HepG2 (cell line): Measurements from ENCODE around the gene TRIM25. TPM values are rescaled to one million over a fixed set of nuclear protein-coding genes. Genes with fewer than 3 reads are reported as not detected.

Experiments used
- ARHGAP35 ChIP-seq: sonication (generic); formaldehyde crosslinking; IDR thresholded peaks from 2 replicates; pipeline ENCODE4 v1.9.0; 2022; ENCODE audit warnings: mild to moderate bottlenecking, inconsistent platforms, moderate library complexity, missing genetic modification reagents, borderline replicate concordance
- ARNTL ChIP-seq: sonication (generic); formaldehyde crosslinking; IDR thresholded peaks from 2 replicates; pipeline ENCODE4 v1.4.0; 2020; ENCODE audit warnings: mild to moderate bottlenecking, missing genetic modification reagents
- CCDC6 ChIP-seq: sonication (generic); formaldehyde crosslinking; IDR thresholded peaks from 2 replicates; pipeline ENCODE4 v1.8.1; 2022; ENCODE audit warnings: mild to moderate bottlenecking, missing genetic modification reagents, moderate library complexity
- GABPB1 ChIP-seq: IDR thresholded peaks from 2 replicates; pipeline ENCODE4 v1.6.1; 2016; ENCODE audit warnings: mild to moderate bottlenecking, missing genetic modification reagents, moderate library complexity, missing compliant biosample characterization
- ISX ChIP-seq: sonication (generic); formaldehyde crosslinking; conservative IDR thresholded peaks from 2 replicates; pipeline ENCODE4 v1.5.0; 2020; ENCODE audit warnings: missing genetic modification reagents
- NR3C1 ChIP-seq: sonication (generic); formaldehyde crosslinking; IDR thresholded peaks from 2 replicates; pipeline ENCODE4 v1.4.0; 2020; ENCODE audit warnings: missing genetic modification reagents
- SIN3B ChIP-seq: fragments of 150-350 bp; IDR thresholded peaks from 2 replicates; pipeline ENCODE4 v1.6.1; 2014; ENCODE audit warnings: low read length
- SIX1 ChIP-seq: sonication (generic); formaldehyde crosslinking; IDR thresholded peaks from 2 replicates; pipeline ENCODE4 v1.4.0; 2020; ENCODE audit warnings: missing genetic modification reagents, borderline replicate concordance
- SOX6 ChIP-seq, 2 experiments: fragments of 450-650 bp in 1 of 2; sonication (generic) in 1 of 2; formaldehyde crosslinking in 1 of 2; IDR thresholded peaks; 2 replicates each; pipeline versions ENCODE4 v1.4.0 to v1.6.1; 2017 to 2020; ENCODE audit warnings: antibody characterized with exemption in 1 of 2, mild to moderate bottlenecking in 1 of 2, missing genetic modification reagents in 1 of 2
- TMF1 ChIP-seq: sonication (generic); formaldehyde crosslinking; IDR thresholded peaks from 2 replicates; pipeline ENCODE4 v1.8.1; 2022; ENCODE audit warnings: low read depth, missing genetic modification reagents
- ZC3H4 ChIP-seq: sonication (generic); formaldehyde crosslinking; IDR thresholded peaks from 2 replicates; pipeline ENCODE4 v1.4.0; 2020; ENCODE audit warnings: missing genetic modification reagents, borderline replicate concordance
- ZFX ChIP-seq: sonication (generic); formaldehyde crosslinking; IDR thresholded peaks from 2 replicates; pipeline ENCODE4 v1.4.0; 2020; ENCODE audit warnings: mild to moderate bottlenecking, low read depth, missing genetic modification reagents, moderate library complexity
- ZMAT3 ChIP-seq: sonication (generic); formaldehyde crosslinking; conservative IDR thresholded peaks from 2 replicates; pipeline ENCODE4 v1.7.0; 2021; ENCODE audit warnings: missing genetic modification reagents
- ZNF317 ChIP-seq: sonication (generic); formaldehyde crosslinking; IDR thresholded peaks from 2 replicates; pipeline ENCODE4 v1.5.0; 2020; ENCODE audit warnings: mild to moderate bottlenecking, missing genetic modification reagents
- ZNF335 ChIP-seq: sonication (generic); formaldehyde crosslinking; IDR thresholded peaks from 2 replicates; pipeline ENCODE4 v1.4.0; 2020; ENCODE audit warnings: missing genetic modification reagents
- ZNF460 ChIP-seq: sonication (generic); formaldehyde crosslinking; IDR thresholded peaks from 2 replicates; pipeline ENCODE4 v1.5.1; 2020; ENCODE audit warnings: missing genetic modification reagents, mild to moderate bottlenecking, borderline replicate concordance
- ZNF563 ChIP-seq: sonication (generic); formaldehyde crosslinking; IDR thresholded peaks from 2 replicates; pipeline ENCODE4 v1.8.0; 2022; ENCODE audit warnings: mild to moderate bottlenecking, moderate library complexity, missing genetic modification reagents
- ZNF629 ChIP-seq: sonication (generic); formaldehyde crosslinking; conservative IDR thresholded peaks from 2 replicates; pipeline ENCODE4 v1.5.0; 2020; ENCODE audit warnings: missing genetic modification reagents
- ZNF737 ChIP-seq: sonication (generic); formaldehyde crosslinking; IDR thresholded peaks from 2 replicates; pipeline ENCODE4 v1.5.0; 2020; ENCODE audit warnings: missing genetic modification reagents, mild to moderate bottlenecking, borderline replicate concordance
- ZNF747 ChIP-seq: sonication (generic); formaldehyde crosslinking; IDR thresholded peaks from 2 replicates; pipeline ENCODE4 v1.8.1; 2023; ENCODE audit warnings: missing genetic modification reagents, mild to moderate bottlenecking, borderline replicate concordance
- polyA plus RNA-seq, 8 experiments: library from polyadenylated mRNA; depleted of rRNA in 3 of 8; stranded (reverse) in 7 of 8; unstranded in 1 of 8; fragments of >200 nt; fragmentation: Illumina TruSeq in 4 of 8; extraction: Trizol in 4 of 8; gene quantifications; 2 replicates each; pipeline versions ENCODE4 v1.2.1 to v1.2.3, GENCODE V29; 2011 to 2016; ENCODE audit warnings: low read depth in 4 of 8, missing spikeins in 1 of 8, mixed read lengths in 1 of 8; ENCODE audit not compliant: insufficient read depth in 1 of 8
- total RNA-seq, 5 experiments: library from RNA; depleted of rRNA; stranded (reverse); fragments of >200 nt; fragmentation: Illumina TruSeq; extraction: Trizol; gene quantifications; 2 replicates each; pipeline ENCODE4 v1.2.3, GENCODE V29; 2016; ENCODE audit warnings: low read depth in 1 of 5
- TF ChIP-seq, protein P1 (sequence below): sonication (generic); formaldehyde crosslinking; IDR thresholded peaks from 2 replicates; pipeline ENCODE4 v1.4.0; 2020; ENCODE audit warnings: mild to moderate bottlenecking, missing genetic modification reagents
- TF ChIP-seq, protein P2 (sequence below): IDR thresholded peaks from 2 replicates; pipeline ENCODE4 v1.6.1; 2016; ENCODE audit warnings: missing compliant biosample characterization, missing genetic modification reagents, borderline replicate concordance
- TF ChIP-seq, protein P3 (sequence below): sonication (generic); formaldehyde crosslinking; IDR thresholded peaks from 2 replicates; pipeline ENCODE4 v1.4.0; 2020; ENCODE audit warnings: missing genetic modification reagents, borderline replicate concordance
- TF ChIP-seq, protein P4 (sequence below): sonication (generic); formaldehyde crosslinking; conservative IDR thresholded peaks from 2 replicates; pipeline ENCODE4 v1.8.1; 2023; ENCODE audit warnings: missing genetic modification reagents

Gene TRIM25
- total and polyA plus RNA-seq, 2 of the 13 experiments (the other 11 are each of a cell fraction or from before 2014, with no cell fraction given) = 30.8 to 42.2 TPM

DNA sequence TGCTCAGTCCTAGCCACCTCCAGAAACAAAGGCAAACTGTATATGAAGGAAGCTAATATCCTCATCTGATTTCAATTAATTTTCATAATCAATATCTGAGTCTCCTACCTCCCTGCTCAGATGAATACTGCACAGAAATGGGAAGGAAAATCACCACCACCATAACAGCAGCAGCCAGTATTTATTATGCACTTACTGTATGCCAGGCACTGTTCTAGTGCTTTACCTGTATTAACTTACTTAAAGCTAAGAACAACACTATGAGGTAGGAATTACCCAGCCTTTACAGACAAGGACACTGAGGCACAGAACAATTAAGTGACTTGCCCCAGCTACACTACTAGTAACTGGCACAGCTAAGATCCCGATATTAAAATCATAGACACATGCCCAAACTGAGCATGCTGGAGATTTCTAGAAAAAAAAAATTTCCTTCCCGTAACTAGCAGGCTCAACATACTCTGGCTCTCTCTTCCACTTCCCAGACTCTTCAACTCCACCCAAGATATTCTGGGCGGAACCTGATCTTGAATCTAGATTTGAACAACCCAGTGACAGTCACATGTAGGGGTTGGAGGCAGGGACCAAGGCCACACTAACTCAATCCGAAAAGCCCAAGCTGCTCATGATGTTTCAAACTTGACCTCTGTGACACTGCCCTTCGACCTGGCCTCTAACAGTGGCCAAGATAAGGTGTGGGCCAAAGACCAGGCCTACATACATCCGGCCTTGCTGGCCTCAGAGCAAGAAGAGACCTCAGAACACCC lies 3.9 kb downstream of the TRIM25 start (continued):
- TF ChIP-seq, protein P1, sequence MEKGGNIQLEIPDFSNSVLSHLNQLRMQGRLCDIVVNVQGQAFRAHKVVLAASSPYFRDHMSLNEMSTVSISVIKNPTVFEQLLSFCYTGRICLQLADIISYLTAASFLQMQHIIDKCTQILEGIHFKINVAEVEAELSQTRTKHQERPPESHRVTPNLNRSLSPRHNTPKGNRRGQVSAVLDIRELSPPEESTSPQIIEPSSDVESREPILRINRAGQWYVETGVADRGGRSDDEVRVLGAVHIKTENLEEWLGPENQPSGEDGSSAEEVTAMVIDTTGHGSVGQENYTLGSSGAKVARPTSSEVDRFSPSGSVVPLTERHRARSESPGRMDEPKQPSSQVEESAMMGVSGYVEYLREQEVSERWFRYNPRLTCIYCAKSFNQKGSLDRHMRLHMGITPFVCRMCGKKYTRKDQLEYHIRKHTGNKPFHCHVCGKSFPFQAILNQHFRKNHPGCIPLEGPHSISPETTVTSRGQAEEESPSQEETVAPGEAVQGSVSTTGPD (CRISPR knock-in tag) = no peak
- TF ChIP-seq SOX6 (IDR thresholded peaks at IDR 0.05) (no peak), SOX6 (CRISPR knock-in tag; IDR thresholded peaks at IDR 0.05) (peak; percentile 72), ZNF747 (no peak), ZNF737 (CRISPR knock-in tag) (no peak), CCDC6 (no peak), NR3C1 (CRISPR knock-in tag) (no peak), ZNF460 (CRISPR knock-in tag) (no peak), TMF1 (no peak), SIX1 (CRISPR knock-in tag) (no peak), ZNF629 (no peak), ZNF317 (CRISPR knock-in tag) (0 out of 2 replicates have a peak, but pooled peaks have one; percentile 28), ARHGAP35 (no peak), ZMAT3 (CRISPR knock-in tag) (0 out of 2 replicates have a peak, but pooled peaks have one; percentile 67), ARNTL (CRISPR knock-in tag) (0 out of 2 replicates have a peak, but pooled peaks have one; percentile 40), ISX (CRISPR knock-in tag) (no peak), ZC3H4 (no peak), ZFX (peak; percentile 84), GABPB1 (CRISPR knock-in tag) (no peak), SIN3B (no peak), ZNF335 (CRISPR knock-in tag) (no peak), ZNF563 (CRISPR knock-in tag) (no peak)
- TF ChIP-seq, protein P2, sequence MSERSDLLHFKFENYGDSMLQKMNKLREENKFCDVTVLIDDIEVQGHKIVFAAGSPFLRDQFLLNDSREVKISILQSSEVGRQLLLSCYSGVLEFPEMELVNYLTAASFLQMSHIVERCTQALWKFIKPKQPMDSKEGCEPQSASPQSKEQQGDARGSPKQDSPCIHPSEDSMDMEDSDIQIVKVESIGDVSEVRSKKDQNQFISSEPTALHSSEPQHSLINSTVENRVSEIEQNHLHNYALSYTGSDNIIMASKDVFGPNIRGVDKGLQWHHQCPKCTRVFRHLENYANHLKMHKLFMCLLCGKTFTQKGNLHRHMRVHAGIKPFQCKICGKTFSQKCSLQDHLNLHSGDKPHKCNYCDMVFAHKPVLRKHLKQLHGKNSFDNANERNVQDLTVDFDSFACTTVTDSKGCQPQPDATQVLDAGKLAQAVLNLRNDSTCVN (CRISPR knock-in tag) = no peak
- TF ChIP-seq, protein P3, sequence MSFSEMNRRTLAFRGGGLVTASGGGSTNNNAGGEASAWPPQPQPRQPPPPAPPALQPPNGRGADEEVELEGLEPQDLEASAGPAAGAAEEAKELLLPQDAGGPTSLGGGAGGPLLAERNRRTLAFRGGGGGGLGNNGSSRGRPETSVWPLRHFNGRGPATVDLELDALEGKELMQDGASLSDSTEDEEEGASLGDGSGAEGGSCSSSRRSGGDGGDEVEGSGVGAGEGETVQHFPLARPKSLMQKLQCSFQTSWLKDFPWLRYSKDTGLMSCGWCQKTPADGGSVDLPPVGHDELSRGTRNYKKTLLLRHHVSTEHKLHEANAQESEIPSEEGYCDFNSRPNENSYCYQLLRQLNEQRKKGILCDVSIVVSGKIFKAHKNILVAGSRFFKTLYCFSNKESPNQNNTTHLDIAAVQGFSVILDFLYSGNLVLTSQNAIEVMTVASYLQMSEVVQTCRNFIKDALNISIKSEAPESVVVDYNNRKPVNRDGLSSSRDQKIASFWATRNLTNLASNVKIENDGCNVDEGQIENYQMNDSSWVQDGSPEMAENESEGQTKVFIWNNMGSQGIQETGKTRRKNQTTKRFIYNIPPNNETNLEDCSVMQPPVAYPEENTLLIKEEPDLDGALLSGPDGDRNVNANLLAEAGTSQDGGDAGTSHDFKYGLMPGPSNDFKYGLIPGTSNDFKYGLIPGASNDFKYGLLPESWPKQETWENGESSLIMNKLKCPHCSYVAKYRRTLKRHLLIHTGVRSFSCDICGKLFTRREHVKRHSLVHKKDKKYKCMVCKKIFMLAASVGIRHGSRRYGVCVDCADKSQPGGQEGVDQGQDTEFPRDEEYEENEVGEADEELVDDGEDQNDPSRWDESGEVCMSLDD (CRISPR knock-in tag) = no peak
- TF ChIP-seq, protein P4, sequence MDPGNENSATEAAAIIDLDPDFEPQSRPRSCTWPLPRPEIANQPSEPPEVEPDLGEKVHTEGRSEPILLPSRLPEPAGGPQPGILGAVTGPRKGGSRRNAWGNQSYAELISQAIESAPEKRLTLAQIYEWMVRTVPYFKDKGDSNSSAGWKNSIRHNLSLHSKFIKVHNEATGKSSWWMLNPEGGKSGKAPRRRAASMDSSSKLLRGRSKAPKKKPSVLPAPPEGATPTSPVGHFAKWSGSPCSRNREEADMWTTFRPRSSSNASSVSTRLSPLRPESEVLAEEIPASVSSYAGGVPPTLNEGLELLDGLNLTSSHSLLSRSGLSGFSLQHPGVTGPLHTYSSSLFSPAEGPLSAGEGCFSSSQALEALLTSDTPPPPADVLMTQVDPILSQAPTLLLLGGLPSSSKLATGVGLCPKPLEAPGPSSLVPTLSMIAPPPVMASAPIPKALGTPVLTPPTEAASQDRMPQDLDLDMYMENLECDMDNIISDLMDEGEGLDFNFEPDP (CRISPR knock-in tag) = no peak
